GM12864 (cell line): ENCODE results near the gene ZNF358.

Experiments
- DNase-seq: peaks from one replicate; pipeline ENCODE4 v3.0.0-alpha.2; 2011; ENCODE audit warnings: low read depth
- H3K4me3 ChIP-seq: 2 replicates; pipeline ENCODE4 v1.5.1; 2011; ENCODE audit warnings: mild to moderate bottlenecking, low read depth, low read length, control low read depth
- TF ChIP-seq, protein P1 (sequence below): IDR thresholded peaks from 2 replicates; pipeline ENCODE4 v1.5.1; 2011; ENCODE audit warnings: low read depth, mild to moderate bottlenecking, moderate library complexity, low read length, control low read depth, inconsistent platforms; ENCODE audit errors: missing control alignments

ZNF358 gene

GRCh38 chr19:7515645-7516151 lies at the start of gene ZNF358:
ZNF358 (plus strand) TSS chr19:7516103; CDS start chr19:7519243, 3,140 bp downstream.
- no peak for DNase-seq
- TF ChIP-seq, protein P1, sequence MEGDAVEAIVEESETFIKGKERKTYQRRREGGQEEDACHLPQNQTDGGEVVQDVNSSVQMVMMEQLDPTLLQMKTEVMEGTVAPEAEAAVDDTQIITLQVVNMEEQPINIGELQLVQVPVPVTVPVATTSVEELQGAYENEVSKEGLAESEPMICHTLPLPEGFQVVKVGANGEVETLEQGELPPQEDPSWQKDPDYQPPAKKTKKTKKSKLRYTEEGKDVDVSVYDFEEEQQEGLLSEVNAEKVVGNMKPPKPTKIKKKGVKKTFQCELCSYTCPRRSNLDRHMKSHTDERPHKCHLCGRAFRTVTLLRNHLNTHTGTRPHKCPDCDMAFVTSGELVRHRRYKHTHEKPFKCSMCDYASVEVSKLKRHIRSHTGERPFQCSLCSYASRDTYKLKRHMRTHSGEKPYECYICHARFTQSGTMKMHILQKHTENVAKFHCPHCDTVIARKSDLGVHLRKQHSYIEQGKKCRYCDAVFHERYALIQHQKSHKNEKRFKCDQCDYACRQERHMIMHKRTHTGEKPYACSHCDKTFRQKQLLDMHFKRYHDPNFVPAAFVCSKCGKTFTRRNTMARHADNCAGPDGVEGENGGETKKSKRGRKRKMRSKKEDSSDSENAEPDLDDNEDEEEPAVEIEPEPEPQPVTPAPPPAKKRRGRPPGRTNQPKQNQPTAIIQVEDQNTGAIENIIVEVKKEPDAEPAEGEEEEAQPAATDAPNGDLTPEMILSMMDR = no peak
- peak within 1 kb of the TSS; percentile 36 for H3K4me3 ChIP-seq

GRCh38 chr19:7467009-7467989 lies 48.6 kb upstream of the ZNF358 start:
- TF ChIP-seq, protein P1 = no peak
- no peak overlapping the region for H3K4me3 ChIP-seq
- no peak for DNase-seq

DNA sequence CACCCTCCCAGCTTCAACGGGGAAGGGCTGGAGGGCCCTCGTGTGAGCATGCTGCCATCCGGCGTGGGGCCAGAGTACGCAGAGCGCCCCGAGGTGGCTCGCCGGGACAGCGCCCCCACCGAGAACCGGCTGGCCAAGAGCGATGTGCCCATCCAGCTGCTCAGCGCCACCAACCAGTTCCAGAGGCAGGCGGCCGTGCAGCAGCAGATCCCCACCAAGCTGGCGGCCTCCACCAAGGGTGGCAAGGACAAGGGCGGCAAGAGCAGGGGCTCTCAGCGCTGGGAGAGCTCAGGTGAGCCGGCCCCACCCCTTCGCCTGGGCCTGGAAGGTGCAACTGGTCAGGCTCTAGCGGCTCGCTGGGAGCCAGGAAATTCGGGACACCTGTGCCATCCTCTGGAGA lies 47.1 kb upstream of the ZNF358 start:
- no peak for DNase-seq
- no peak overlapping the region for H3K4me3 ChIP-seq
- TF ChIP-seq, protein P1 = no peak

DNA sequence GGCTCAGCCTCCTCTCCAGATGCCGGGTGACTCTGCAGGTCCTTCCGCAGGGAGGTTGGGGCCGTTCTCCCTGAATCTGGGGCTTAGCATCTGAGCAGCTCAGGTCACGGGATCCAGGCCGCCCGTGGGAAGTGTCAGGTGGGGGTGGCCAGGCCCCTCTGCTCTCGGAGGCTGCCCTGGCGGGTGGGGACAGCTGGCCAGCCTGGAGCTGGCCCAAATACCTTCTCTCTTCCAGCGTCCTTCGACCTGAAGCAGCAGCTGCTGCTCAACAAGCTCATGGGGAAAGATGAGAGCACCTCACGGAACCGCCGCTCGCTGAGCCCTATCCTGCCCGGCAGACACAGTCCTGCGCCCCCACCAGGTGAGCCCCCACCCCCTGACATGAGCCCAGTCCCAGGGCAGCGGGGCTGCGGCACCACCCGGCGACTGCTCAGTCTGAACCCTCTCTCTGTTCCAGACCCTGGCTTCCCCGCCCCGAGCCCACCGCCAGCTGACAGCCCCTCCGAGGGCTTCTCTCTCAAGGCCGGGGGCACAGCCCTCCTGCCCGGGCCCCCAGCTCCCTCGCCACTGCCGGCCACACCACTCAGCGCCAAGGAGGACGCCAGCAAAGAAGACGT lies 46.1 kb upstream of the ZNF358 start:
- TF ChIP-seq, protein P1 = no peak
- no peak for DNase-seq
- no peak overlapping the region for H3K4me3 ChIP-seq

GRCh38 chr19:7470540-7471305 lies 45.2 kb upstream of the ZNF358 start:
- DNase-seq = no peak
- H3K4me3 ChIP-seq = no peak overlapping the region
- TF ChIP-seq, protein P1 = no peak

DNA sequence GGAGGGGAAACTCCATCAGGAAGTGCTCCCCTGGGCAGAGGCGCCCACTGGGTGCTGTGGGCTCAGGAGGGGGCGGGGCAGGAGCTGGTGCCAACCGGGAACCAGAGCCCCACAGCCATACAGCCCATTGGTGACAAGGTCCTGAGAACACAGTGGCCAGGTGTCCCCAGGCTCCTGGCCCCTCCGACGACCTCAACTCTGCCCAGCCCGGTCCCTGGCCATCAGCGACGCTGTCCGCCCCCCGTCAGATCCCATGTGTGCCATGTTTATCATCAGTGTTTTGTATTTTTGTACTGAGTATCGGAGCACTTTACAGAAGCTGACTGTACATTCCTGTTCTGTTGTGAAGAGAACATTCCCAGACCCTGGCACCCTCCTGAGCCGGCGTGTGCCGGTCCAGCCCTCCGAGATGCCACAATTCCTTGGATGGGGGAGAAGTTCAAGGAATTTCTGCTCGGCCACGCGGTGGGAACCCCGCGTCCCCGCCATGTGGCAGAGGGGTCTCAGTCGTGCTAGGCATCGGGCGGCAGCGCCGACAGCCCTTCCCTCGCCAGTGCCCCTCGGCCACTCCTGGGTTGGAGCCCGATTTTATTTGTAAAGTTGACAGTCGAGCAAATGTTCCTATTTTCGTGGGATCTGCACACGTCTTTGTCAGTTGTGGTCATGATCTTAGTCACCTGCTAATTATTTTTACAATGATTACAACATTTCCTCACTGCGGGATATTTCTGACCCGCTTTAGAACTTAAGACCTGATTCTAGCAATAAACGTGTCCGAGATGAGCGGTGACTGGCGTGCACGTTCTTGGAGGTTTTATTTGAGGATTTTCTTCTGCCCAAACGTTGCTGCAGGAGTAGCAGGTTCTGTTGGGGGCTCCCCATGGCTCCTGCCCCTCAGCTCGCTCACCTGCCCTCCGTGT lies 43.9 kb upstream of the ZNF358 start:
- TF ChIP-seq, protein P1 = no peak
- DNase-seq = no peak

More for the DNA sequence above, 43.9 kb upstream of the ZNF358 start:
- H3K4me3 ChIP-seq = no peak overlapping the region
